Upper lobe of left lung (tissue), 6 donors: Measurements from ENCODE around the gene WDR26. TPM values are rescaled to one million over a fixed set of nuclear protein-coding genes. Genes with fewer than 3 reads are reported as not detected.

Experiments
- ATAC-seq, 2 donors: fragments of 200-7000 bp; cut with Tn5 transposase; one replicate each; pipeline ENCODE4 v1.9.1; 2022; ENCODE audit warnings: mild to moderate bottlenecking in 2 of 2, moderate library complexity in 2 of 2; ENCODE audit not compliant: low FRiP score in 2 of 2
- DNase-seq, 2 donors: peaks; one replicate each; pipeline ENCODE4 v3.0.0-alpha.2; 2019 to 2020
- H3K27ac ChIP-seq, 4 donors: fragments of 200-600 bp; sonication (generic); one replicate each; pipeline ENCODE4 v1.5.1; 2016 to 2019
- H3K27me3 ChIP-seq, 4 donors: fragments of 200-600 bp; sonication (generic); one replicate each; pipeline ENCODE4 v1.5.1; 2017 to 2019
- H3K36me3 ChIP-seq, 4 donors: fragments of 200-600 bp; sonication (generic); one replicate each; pipeline ENCODE4 v1.5.1; 2016 to 2019
- H3K4me1 ChIP-seq, 4 donors: fragments of 200-600 bp; sonication (generic); one replicate each; pipeline ENCODE4 v1.5.1; 2018 to 2019
- H3K4me3 ChIP-seq, 4 donors: fragments of 200-600 bp; sonication (generic); one replicate each; pipeline ENCODE4 v1.5.1; 2017 to 2019; ENCODE audit warnings: mild to moderate bottlenecking in 2 of 4, moderate library complexity in 1 of 4
- H3K9me3 ChIP-seq, 4 donors: fragments of 200-600 bp; sonication (generic); one replicate each; pipeline ENCODE4 v1.5.1; 2018 to 2019
- EP300 ChIP-seq, 4 donors: sonication (generic); formaldehyde crosslinking; IDR thresholded peaks; one replicate each; pipeline ENCODE4 v1.5.1; 2017; ENCODE audit warnings: antibody characterized with exemption in 4 of 4, control low read depth in 2 of 4
- POLR2A ChIP-seq, 4 donors: fragments of 450-650 bp; IDR thresholded peaks; one replicate each; pipeline ENCODE4 v1.5.1; 2016 to 2017; ENCODE audit warnings: antibody characterized with exemption in 4 of 4, mild to moderate bottlenecking in 2 of 4
- POLR2AphosphoS5 ChIP-seq, 2 donors: sonication (generic); formaldehyde crosslinking; IDR thresholded peaks; one replicate each; pipeline ENCODE4 v1.5.1; 2017; ENCODE audit warnings: antibody characterized with exemption in 2 of 2
- WGBS, 2 donors: methylation state at CpG; one replicate each; pipeline ENCODE4 v1.1.5; 2017 to 2018; 5-methylcytosine and 5-hydroxymethylcytosine counted together
- total RNA-seq, 6 donors: library from RNA; depleted of rRNA in 4 of 6; stranded (reverse); fragments of >200 nt in 4 of 6; gene quantifications; one replicate each; pipeline versions ENCODE4 v1.1.0 to v1.2.1, GENCODE V29; 2016 to 2021
- TF ChIP-seq, protein P1 (sequence below), 6 experiments: fragments of 450-650 bp in 4 of 6; fragments of 200-600 bp in 2 of 6; sonication (generic) in 2 of 6; IDR thresholded peaks; one replicate each; pipeline ENCODE4 v1.5.1; 2016 to 2019; ENCODE audit warnings: antibody characterized with exemption in 6 of 6
- donor health status: DM: no; HTN: no; CAD: no; lungs with moderate emphysema.
- donor health status: DM: no; HTN: yes; CAD: no; lungs with severe emphysema.

The WDR26 gene
- total RNA-seq, 6 donors from 2014 or later = 75.8 to 145 (median 91.2) TPM

DNA sequence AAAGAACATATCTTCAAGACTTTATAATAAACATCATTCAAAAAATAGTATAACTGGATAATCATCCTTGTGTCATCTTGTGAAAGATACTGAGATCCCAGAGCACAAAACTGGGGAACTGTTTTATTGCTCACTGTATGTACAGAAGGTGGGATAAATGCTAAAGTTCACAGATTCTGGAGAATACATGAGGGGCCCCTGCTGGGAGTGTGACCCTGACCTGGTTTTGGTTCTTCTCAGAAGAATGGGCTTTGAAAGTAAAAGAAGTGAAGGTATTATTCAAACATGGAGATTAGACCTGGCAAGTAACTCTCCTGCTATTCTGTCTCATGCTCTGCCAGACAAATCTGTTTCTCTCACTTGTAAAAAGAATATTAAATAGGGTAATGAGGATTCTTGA is 14.5 kb downstream of the WDR26 start:
- ATAC-seq (no peak), DNase-seq (no peak)
- H3K9me3 ChIP-seq = no peaks in the 10 kb centered on the region
- no peak overlapping the region for H3K4me3 ChIP-seq
- H3K4me1 ChIP-seq = peaks cover 0 to 4% (median 0%) of the 10 kb centered on the region in 4 donors
- peaks cover 67 to 97% (median 80%) of the 10 kb centered on the region in 4 donors for H3K36me3 ChIP-seq
- no peaks in the 10 kb centered on the region for H3K27me3 ChIP-seq
- no peak for TF ChIP-seq EP300 (IDR thresholded peaks at IDR 0.05)
- no peak for TF ChIP-seq POLR2AphosphoS5 (IDR thresholded peaks at IDR 0.05)
- TF ChIP-seq, protein P1, sequence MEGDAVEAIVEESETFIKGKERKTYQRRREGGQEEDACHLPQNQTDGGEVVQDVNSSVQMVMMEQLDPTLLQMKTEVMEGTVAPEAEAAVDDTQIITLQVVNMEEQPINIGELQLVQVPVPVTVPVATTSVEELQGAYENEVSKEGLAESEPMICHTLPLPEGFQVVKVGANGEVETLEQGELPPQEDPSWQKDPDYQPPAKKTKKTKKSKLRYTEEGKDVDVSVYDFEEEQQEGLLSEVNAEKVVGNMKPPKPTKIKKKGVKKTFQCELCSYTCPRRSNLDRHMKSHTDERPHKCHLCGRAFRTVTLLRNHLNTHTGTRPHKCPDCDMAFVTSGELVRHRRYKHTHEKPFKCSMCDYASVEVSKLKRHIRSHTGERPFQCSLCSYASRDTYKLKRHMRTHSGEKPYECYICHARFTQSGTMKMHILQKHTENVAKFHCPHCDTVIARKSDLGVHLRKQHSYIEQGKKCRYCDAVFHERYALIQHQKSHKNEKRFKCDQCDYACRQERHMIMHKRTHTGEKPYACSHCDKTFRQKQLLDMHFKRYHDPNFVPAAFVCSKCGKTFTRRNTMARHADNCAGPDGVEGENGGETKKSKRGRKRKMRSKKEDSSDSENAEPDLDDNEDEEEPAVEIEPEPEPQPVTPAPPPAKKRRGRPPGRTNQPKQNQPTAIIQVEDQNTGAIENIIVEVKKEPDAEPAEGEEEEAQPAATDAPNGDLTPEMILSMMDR (IDR thresholded peaks at IDR 0.05) = no peak
- no peak for TF ChIP-seq POLR2A (IDR thresholded peaks at IDR 0.05)
- no peak overlapping the region for H3K27ac ChIP-seq

- no peak for TF ChIP-seq EP300 (IDR thresholded peaks at IDR 0.05)
- Histone ChIP-seq H3K4me1 (peaks cover 0 to 11% (median 0%) of the 10 kb centered on the region in 4 donors), H3K36me3 (peaks cover 30 to 96% (median 39%) of the 10 kb centered on the region in 4 donors), H3K27me3 (no peaks in the 10 kb centered on the region), H3K27ac (no peak overlapping the region), H3K4me3 (no peak overlapping the region), H3K9me3 (no peaks in the 10 kb centered on the region)
- no peak for DNase-seq
- ATAC-seq = no peak
- WGBS, 2 donors = 93 to 100% methylated on average over 1 of the region's 1 CpG
These were observed 22.8 kb downstream of the WDR26 start for GRCh38 chr1:224411766-224412165.

GRCh38 chr1:224408294-224408590 is 26.4 kb downstream of the WDR26 start:
- TF ChIP-seq POLR2AphosphoS5 (IDR thresholded peaks at IDR 0.05) (no peak), EP300 (IDR thresholded peaks at IDR 0.05) (no peak), POLR2A (IDR thresholded peaks at IDR 0.05) (no peak)
- TF ChIP-seq, protein P1 (IDR thresholded peaks at IDR 0.05) = no peak
- no peak for ATAC-seq
- Histone ChIP-seq H3K27ac (no peak overlapping the region), H3K4me1 (peaks cover 0 to 11% (median 0%) of the 10 kb centered on the region in 4 donors), H3K4me3 (no peak overlapping the region), H3K9me3 (no peaks in the 10 kb centered on the region), H3K36me3 (peaks cover 30 to 97% (median 45%) of the 10 kb centered on the region in 4 donors), H3K27me3 (no peaks in the 10 kb centered on the region)
- 94 to 100% methylated on average over 1 of the region's 1 CpG for WGBS, 2 donors
- DNase-seq = no peak

DNA sequence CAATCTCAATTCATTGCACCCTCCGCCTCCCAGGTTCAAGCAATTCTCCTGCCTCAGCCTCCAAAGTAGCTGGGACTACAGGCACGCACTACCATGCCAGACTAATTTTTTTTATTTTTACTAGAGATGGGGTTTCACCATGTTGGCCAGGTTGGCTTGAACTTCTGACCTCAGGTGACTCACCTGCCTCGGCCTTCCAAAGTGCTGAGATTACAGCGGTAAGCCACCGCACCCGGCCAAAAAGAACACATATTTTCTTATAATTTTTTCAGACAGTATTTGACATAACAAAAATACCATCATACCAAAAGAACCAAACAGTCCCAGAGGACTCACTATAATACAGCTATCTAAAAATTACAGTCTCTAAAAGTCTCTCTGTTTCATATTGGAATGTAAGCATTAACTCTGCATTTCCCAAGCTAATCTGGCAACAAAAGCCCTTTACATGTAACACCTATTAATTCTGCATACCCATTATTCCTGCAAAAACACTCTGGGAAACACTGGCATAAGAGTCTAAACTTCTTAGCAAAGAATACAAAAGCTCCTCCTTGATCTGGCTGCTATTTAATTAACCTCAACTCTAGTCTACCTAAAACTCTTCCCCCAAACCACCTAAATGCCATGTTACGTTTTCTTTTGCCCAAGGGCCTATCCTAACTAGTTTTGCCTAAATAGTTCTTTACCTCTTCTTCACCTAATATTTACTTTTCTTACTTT is 26.9 kb downstream of the WDR26 start:
- no peak for ATAC-seq
- 85 to 93% methylated on average over 7 of the region's 7 CpGs for WGBS, 2 donors
- no peak for TF ChIP-seq EP300 (IDR thresholded peaks at IDR 0.05)
- TF ChIP-seq POLR2A (IDR thresholded peaks at IDR 0.05) = no peak
- TF ChIP-seq, protein P1 (IDR thresholded peaks at IDR 0.05) = no peak
- no peak for TF ChIP-seq POLR2AphosphoS5 (IDR thresholded peaks at IDR 0.05)
- H3K27me3 ChIP-seq = no peaks in the 10 kb centered on the region
- DNase-seq = no peak
- peaks cover 35 to 97% (median 48%) of the 10 kb centered on the region in 4 donors for H3K36me3 ChIP-seq
- H3K4me3 ChIP-seq = no peak overlapping the region
- no peak overlapping the region for H3K27ac ChIP-seq
- H3K9me3 ChIP-seq = no peaks in the 10 kb centered on the region
- H3K4me1 ChIP-seq = peaks cover 0 to 11% (median 0%) of the 10 kb centered on the region in 4 donors

- Histone ChIP-seq H3K36me3 (peaks cover 38 to 97% (median 56%) of the 10 kb centered on the region in 4 donors), H3K4me1 (peaks cover 0 to 11% (median 0%) of the 10 kb centered on the region in 4 donors), H3K4me3 (no peak overlapping the region), H3K27me3 (no peaks in the 10 kb centered on the region), H3K9me3 (no peaks in the 10 kb centered on the region), H3K27ac (no peak overlapping the region)
- ATAC-seq (no peak), DNase-seq (no peak)
- TF ChIP-seq, protein P1 (IDR thresholded peaks at IDR 0.05) = no peak
- TF ChIP-seq POLR2A (IDR thresholded peaks at IDR 0.05) (no peak), EP300 (IDR thresholded peaks at IDR 0.05) (no peak), POLR2AphosphoS5 (IDR thresholded peaks at IDR 0.05) (no peak)
These were observed 28.4 kb downstream of the WDR26 start for GRCh38 chr1:224406216-224406615.
